Left ventricle myocardium inferior (tissue), 1 donor: ENCODE results near the gene CENPB. TPM values are rescaled to one million over a fixed set of nuclear protein-coding genes. Genes with fewer than 3 reads are reported as not detected.

Experiments
- DNase-seq: peaks from one replicate; pipeline ENCODE4 v3.0.0-alpha.2; 2020
- H3K27ac ChIP-seq: fragments of 200-600 bp; replicated peaks from 2 replicates; pipeline ENCODE4 v1.8.0; 2021
- H3K27me3 ChIP-seq: fragments of 200-600 bp; 2 replicates; pipeline ENCODE4 v1.8.0; 2021; ENCODE audit warnings: low read depth
- H3K36me3 ChIP-seq: fragments of 200-600 bp; 2 replicates; pipeline ENCODE4 v1.8.0; 2021
- H3K4me1 ChIP-seq: fragments of 200-600 bp; 2 replicates; pipeline ENCODE4 v1.8.0; 2021
- H3K4me3 ChIP-seq: fragments of 200-600 bp; 2 replicates; pipeline ENCODE4 v1.8.0; 2021; ENCODE audit warnings: mild to moderate bottlenecking, moderate library complexity
- H3K9me3 ChIP-seq: fragments of 200-600 bp; replicated peaks from 2 replicates; pipeline ENCODE4 v1.8.0; 2021
- intact Hi-C: fragments of 100-400 bp; cut with micrococcal nuclease; formaldehyde crosslinking; loops from one replicate; pipeline ENCODE4 v1.11.0; 2022
- total RNA-seq: library from RNA; stranded (reverse); fragmentation: NEBNext Ultra II Directional; extraction: Animal tissue kit (Norgen Biotek cat#: 25700); gene quantifications from one replicate; pipeline ENCODE4 v1.2.1, GENCODE V29; 2021
- TF ChIP-seq, protein P1 (sequence below): fragments of 200-600 bp; IDR thresholded peaks from 2 replicates; pipeline ENCODE4 v1.8.0; 2021; ENCODE audit warnings: antibody characterized with exemption, mild to moderate bottlenecking, borderline replicate concordance
- donor health status: DM: no; HTN: yes; CAD: no; lungs with severe emphysema.

CENPB gene
- total RNA-seq, 1 donor from 2014 or later = 70.7 TPM

- Histone ChIP-seq H3K36me3 (peaks cover 30% of the 10 kb centered on the region), H3K27me3 (no peaks in the 10 kb centered on the region), H3K4me3 (no peak overlapping the region), H3K9me3 (no peaks in the 10 kb centered on the region), H3K27ac (no peak overlapping the region), H3K4me1 (peaks cover 40% of the 10 kb centered on the region)
- no peak for DNase-seq
- intact Hi-C loops = no loop called here
- TF ChIP-seq, protein P1, sequence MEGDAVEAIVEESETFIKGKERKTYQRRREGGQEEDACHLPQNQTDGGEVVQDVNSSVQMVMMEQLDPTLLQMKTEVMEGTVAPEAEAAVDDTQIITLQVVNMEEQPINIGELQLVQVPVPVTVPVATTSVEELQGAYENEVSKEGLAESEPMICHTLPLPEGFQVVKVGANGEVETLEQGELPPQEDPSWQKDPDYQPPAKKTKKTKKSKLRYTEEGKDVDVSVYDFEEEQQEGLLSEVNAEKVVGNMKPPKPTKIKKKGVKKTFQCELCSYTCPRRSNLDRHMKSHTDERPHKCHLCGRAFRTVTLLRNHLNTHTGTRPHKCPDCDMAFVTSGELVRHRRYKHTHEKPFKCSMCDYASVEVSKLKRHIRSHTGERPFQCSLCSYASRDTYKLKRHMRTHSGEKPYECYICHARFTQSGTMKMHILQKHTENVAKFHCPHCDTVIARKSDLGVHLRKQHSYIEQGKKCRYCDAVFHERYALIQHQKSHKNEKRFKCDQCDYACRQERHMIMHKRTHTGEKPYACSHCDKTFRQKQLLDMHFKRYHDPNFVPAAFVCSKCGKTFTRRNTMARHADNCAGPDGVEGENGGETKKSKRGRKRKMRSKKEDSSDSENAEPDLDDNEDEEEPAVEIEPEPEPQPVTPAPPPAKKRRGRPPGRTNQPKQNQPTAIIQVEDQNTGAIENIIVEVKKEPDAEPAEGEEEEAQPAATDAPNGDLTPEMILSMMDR = no peak
Observed at GRCh38 chr20:3798373-3798768, 11.8 kb upstream of the CENPB start.

- TF ChIP-seq, protein P1 = no peak
- H3K27me3 ChIP-seq = no peaks in the 10 kb centered on the region
- H3K9me3 ChIP-seq = no peaks in the 10 kb centered on the region
- intact Hi-C loops = no loop called here
- DNase-seq = no peak
- peaks cover 24% of the 10 kb centered on the region for H3K36me3 ChIP-seq
- H3K27ac ChIP-seq = no peak overlapping the region
- peaks cover 40% of the 10 kb centered on the region for H3K4me1 ChIP-seq
- peak overlapping the region; percentile 71 for H3K4me3 ChIP-seq
Observed at GRCh38 chr20:3797592-3798372, 11.2 kb upstream of the CENPB start.

- no peak for DNase-seq
- Histone ChIP-seq H3K4me3 (peak overlapping the region; percentile 71), H3K27ac (no peak overlapping the region), H3K4me1 (peaks cover 40% of the 10 kb centered on the region), H3K36me3 (peaks cover 19% of the 10 kb centered on the region), H3K9me3 (no peaks in the 10 kb centered on the region), H3K27me3 (no peaks in the 10 kb centered on the region)
- intact Hi-C loops = no loop called here
- TF ChIP-seq, protein P1 = no peak
Observed at GRCh38 chr20:3797226-3797545, 10.6 kb upstream of the CENPB start.

GRCh38 chr20:3796477-3797225 is 10.1 kb upstream of the CENPB start:
- no peaks in the 10 kb centered on the region for H3K27me3 ChIP-seq
- intact Hi-C loops = no loop called here
- H3K36me3 ChIP-seq = peaks cover 14% of the 10 kb centered on the region
- DNase-seq = no peak
- no peaks in the 10 kb centered on the region for H3K9me3 ChIP-seq
- peak overlapping the region; percentile 93 for H3K27ac ChIP-seq
- peak overlapping the region; percentile 71 for H3K4me3 ChIP-seq
- TF ChIP-seq, protein P1 = no peak
- peaks cover 40% of the 10 kb centered on the region for H3K4me1 ChIP-seq

DNA sequence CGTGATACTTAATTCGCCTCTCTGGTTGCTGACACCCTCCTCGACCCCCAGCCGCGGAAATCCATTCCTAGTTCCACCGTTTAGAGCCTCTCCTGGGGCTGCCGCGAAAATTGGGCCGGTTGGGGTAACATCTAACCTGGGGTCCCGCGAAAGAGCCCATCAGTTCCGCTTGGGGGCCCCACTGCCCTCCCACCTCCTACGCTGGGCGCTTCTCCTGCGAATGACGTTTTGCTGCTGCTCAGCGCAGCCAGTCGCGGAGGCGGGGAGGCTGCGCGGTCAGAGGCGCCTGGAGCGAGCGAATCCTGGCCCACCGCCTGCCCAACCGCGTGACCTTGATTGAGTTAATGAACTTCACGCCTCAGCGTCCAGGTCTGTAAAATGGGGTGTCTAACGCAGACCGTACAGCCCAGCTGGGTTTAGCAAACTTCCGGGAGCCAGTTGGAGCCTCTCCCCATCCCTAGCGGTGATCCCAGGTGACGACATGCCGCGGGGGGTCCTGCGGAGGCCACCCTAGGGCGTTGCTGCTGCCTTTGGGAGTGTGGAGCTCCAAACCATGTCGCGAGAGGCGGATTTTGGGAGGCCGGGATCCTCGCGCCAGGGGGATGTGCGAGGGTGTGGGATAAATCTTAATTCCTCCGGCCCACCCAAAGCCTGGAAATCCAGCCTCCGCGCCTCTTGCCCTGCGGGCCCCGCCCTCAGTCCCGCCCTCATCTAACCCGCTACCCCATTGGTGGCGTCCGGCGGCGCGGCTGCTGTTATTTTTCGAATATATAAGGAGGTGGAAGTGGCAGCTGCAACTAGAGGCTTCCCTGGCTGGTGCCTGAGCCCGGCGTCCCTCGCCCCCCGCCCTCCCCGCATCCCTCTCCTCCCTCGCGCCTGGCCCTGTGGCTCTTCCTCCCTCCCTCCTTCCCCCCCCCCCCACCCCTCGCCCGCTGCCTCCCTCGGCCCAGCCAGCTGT is 9.2 kb upstream of the CENPB start, which contains the start of gene CDC25B:
TSS of gene CDC25B (plus strand) at position 800 of the 958 bp plus-strand sequence. CDS start 222 bp downstream, outside the sequence.
- H3K4me1 ChIP-seq = peaks cover 40% of the 10 kb centered on the region
- peaks cover 6% of the 10 kb centered on the region for H3K36me3 ChIP-seq
- intact Hi-C loops = no loop called here
- DNase-seq = peak; percentile 95
- TF ChIP-seq, protein P1 = peak; percentile 63
- no peaks in the 10 kb centered on the region for H3K9me3 ChIP-seq
- peak within 1 kb of the TSS; percentile 71 for H3K4me3 ChIP-seq
- peak within 1 kb of the TSS; percentile 93 for H3K27ac ChIP-seq
- H3K27me3 ChIP-seq = no peaks in the 10 kb centered on the region
